Type B pancreatic cell (in vitro differentiated cells): ENCODE results near the gene APBA3. TPM values are rescaled to one million over a fixed set of nuclear protein-coding genes. Genes with fewer than 3 reads are reported as not detected.
A peak's percentile ranks its signal among the peaks of the same experiment; 100 is the strongest.

ENCODE experiments used
- DNase-seq: peaks from one replicate; pipeline ENCODE4 v3.0.0; 2021; ENCODE audit warnings: mixed read lengths; ENCODE audit not compliant: unreplicated experiment; ENCODE audit errors: extremely low spot score
- H3K27ac Mint-ChIP-seq: 2 replicates; pipeline ENCODE4 v1.8.0; 2021; ENCODE audit warnings: mild to moderate bottlenecking, mixed read lengths
- H3K27me3 Mint-ChIP-seq: 2 replicates; pipeline ENCODE4 v1.8.0; 2021; ENCODE audit warnings: mixed read lengths
- H3K36me3 Mint-ChIP-seq: 2 replicates; pipeline ENCODE4 v1.8.0; 2021; ENCODE audit warnings: mixed read lengths
- H3K4me1 Mint-ChIP-seq: one replicate; pipeline ENCODE4 v1.8.0; 2021; ENCODE audit warnings: mixed read lengths; ENCODE audit not compliant: unreplicated experiment
- H3K4me3 Mint-ChIP-seq: 2 replicates; pipeline ENCODE4 v1.8.0; 2021; ENCODE audit warnings: mild to moderate bottlenecking, mixed read lengths
- H3K9me3 Mint-ChIP-seq: 2 replicates; pipeline ENCODE4 v1.8.0; 2021; ENCODE audit warnings: mixed read lengths
- CTCF ChIP-seq: fragments of 200-600 bp; sonication (generic); conservative IDR thresholded peaks from 2 replicates; pipeline ENCODE4 v1.5.0; 2021; ENCODE audit warnings: antibody characterized with exemption, mild to moderate bottlenecking
- long read RNA-seq: library from polyadenylated mRNA; unstranded; transcript quantifications from one replicate; pipeline ENCODE4 v2.0.0, GENCODE V29; 2020
- total RNA-seq: library from RNA; stranded (reverse); gene quantifications from 2 replicates; pipeline ENCODE4 v1.2.1, GENCODE V29; 2021; ENCODE audit warnings: low replicate concordance

The APBA3 gene
- total RNA-seq, result 25.1 and 28.5 TPM in 2 replicates
- long read RNA-seq, result 0 reads

GRCh38 chr19:3761382-3762129, at the start of gene APBA3:
APBA3 (minus strand) TSS chr19:3761692; CDS start chr19:3760264, 1,428 bp downstream.
- H3K27ac Mint-ChIP-seq, result peak within 1 kb of the TSS; percentile 99
- peaks cover 12% of the 10 kb centered on the region for H3K4me1 Mint-ChIP-seq
- H3K9me3 Mint-ChIP-seq, result no peaks in the 10 kb centered on the region
- TF ChIP-seq CTCF, result peak; percentile 65
- peaks cover 5% of the 10 kb centered on the region for H3K36me3 Mint-ChIP-seq
- H3K27me3 Mint-ChIP-seq, result no peaks in the 10 kb centered on the region
- peak; percentile 95 for DNase-seq
- H3K4me3 Mint-ChIP-seq, result peak within 1 kb of the TSS; percentile 99

- Mint-ChIP-seq H3K27ac (no peak overlapping the region), H3K9me3 (no peaks in the 10 kb centered on the region), H3K36me3 (no peaks in the 10 kb centered on the region), H3K27me3 (peaks cover 3% of the 10 kb centered on the region), H3K4me1 (no peaks in the 10 kb centered on the region), H3K4me3 (no peak overlapping the region)
- TF ChIP-seq CTCF, result no peak
- no peak for DNase-seq
These were observed 49.3 kb upstream of the APBA3 start for GRCh38 chr19:3810708-3811355.

GRCh38 chr19:3809881-3810707, 48.6 kb upstream of the APBA3 start:
- H3K9me3 Mint-ChIP-seq, result no peaks in the 10 kb centered on the region
- H3K4me1 Mint-ChIP-seq, result no peaks in the 10 kb centered on the region
- no peaks in the 10 kb centered on the region for H3K36me3 Mint-ChIP-seq
- TF ChIP-seq CTCF, result no peak
- no peak for DNase-seq
- peaks cover 5% of the 10 kb centered on the region for H3K27me3 Mint-ChIP-seq
- no peak overlapping the region for H3K4me3 Mint-ChIP-seq
- H3K27ac Mint-ChIP-seq, result no peak overlapping the region

GRCh38 chr19:3808420-3809143, 47.1 kb upstream of the APBA3 start:
- H3K36me3 Mint-ChIP-seq, result no peaks in the 10 kb centered on the region
- no peak overlapping the region for H3K4me3 Mint-ChIP-seq
- no peaks in the 10 kb centered on the region for H3K9me3 Mint-ChIP-seq
- H3K27ac Mint-ChIP-seq, result no peak overlapping the region
- no peaks in the 10 kb centered on the region for H3K4me1 Mint-ChIP-seq
- DNase-seq, result no peak
- peaks cover 11% of the 10 kb centered on the region for H3K27me3 Mint-ChIP-seq
- TF ChIP-seq CTCF, result no peak
